Measurements from ENCODE around the gene ABCD3.

Gene ABCD3

DNA sequence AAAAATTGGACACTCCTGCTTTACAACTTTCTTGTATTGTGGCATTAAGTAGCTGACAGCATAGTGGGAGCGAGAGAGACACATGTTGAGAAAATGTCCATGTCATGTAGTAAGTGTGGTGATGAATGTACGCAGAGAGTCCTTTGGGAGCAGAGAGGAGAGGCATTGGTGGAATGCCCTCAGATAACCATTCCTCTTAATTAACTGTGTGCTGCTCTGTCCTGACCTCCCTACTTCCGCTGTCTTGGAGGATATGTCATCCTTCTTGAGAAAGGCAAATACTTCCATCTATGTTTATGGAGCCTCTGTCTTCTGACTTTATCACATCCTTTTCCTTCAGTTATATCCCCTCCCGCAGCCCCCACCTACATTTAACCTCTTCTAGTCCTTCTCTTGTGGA lies 85.0 kb downstream of the ABCD3 start:
- peaks cover 43% of the 10 kb centered on the region; the same call in 1 of the 2 replicates for H3K36me3 ChIP-seq (ENCODE audit: insufficient read depth, low read length)
- no peaks in the 10 kb centered on the region for H3K9me3 ChIP-seq (ENCODE audit: insufficient read depth, low read depth, low read length)
- H3K4me3 ChIP-seq (ENCODE audit: low read length, poor library complexity, severe bottlenecking): no peak overlapping the region
- no peaks in the 10 kb centered on the region; the same call in 1 of the 2 replicates for H3F3A ChIP-seq (ENCODE audit: low read depth)
- no peak for TF ChIP-seq EZH2phosphoT487 (IDR thresholded peaks at IDR 0.05; ENCODE audit: borderline replicate concordance)
- TF ChIP-seq, protein P1, sequence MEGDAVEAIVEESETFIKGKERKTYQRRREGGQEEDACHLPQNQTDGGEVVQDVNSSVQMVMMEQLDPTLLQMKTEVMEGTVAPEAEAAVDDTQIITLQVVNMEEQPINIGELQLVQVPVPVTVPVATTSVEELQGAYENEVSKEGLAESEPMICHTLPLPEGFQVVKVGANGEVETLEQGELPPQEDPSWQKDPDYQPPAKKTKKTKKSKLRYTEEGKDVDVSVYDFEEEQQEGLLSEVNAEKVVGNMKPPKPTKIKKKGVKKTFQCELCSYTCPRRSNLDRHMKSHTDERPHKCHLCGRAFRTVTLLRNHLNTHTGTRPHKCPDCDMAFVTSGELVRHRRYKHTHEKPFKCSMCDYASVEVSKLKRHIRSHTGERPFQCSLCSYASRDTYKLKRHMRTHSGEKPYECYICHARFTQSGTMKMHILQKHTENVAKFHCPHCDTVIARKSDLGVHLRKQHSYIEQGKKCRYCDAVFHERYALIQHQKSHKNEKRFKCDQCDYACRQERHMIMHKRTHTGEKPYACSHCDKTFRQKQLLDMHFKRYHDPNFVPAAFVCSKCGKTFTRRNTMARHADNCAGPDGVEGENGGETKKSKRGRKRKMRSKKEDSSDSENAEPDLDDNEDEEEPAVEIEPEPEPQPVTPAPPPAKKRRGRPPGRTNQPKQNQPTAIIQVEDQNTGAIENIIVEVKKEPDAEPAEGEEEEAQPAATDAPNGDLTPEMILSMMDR (conservative IDR thresholded peaks at IDR 0.05; ENCODE audit: low read length): no peak
- no peak overlapping the region for H3K4me2 ChIP-seq (ENCODE audit: low read depth, low read length, poor library complexity, severe bottlenecking)
- H3K9ac ChIP-seq (ENCODE audit: low read depth, low read length, poor library complexity, severe bottlenecking): no peak overlapping the region
- no peaks in the 10 kb centered on the region for H3K9me2 ChIP-seq (replicated peaks; ENCODE audit: low read depth, low read length)
- H3K79me2 ChIP-seq (ENCODE audit: insufficient read depth, low read length): no peaks in the 10 kb centered on the region
- H3K4me1 ChIP-seq (ENCODE audit: insufficient read depth, low read length, poor library complexity, severe bottlenecking): no peaks in the 10 kb centered on the region
- no peak overlapping the region for H2AFZ ChIP-seq (ENCODE audit: low read length)
- no peaks in the 10 kb centered on the region for H4K20me1 ChIP-seq (ENCODE audit: insufficient read depth, low read length, poor library complexity, severe bottlenecking)
- no peaks in the 10 kb centered on the region for H3K27me3 ChIP-seq (ENCODE audit: insufficient read depth, low read length, poor library complexity, severe bottlenecking)

DNA sequence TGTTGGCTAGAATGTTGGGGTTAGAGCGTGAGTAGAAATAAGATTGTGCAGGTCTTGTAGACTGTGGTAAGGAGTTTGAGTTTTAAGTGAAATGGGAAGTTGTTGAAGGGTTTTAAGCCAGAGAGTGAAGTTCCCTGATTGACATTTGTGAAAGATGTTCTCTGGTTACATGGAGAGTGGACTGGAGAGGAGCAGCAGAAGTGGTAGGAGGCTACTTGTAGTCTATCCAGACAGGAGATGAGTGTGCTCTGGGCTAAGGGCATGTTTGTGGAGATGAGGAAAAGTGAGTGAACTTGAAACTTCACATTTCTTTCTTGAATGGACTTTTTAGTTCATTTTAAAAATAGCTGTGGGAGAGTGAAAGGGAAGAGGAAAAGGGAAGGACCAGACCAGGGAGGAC lies 86.4 kb downstream of the ABCD3 start:
- no peak overlapping the region for H3K9ac ChIP-seq (ENCODE audit: low read depth, low read length, poor library complexity, severe bottlenecking)
- H3K4me3 ChIP-seq (ENCODE audit: low read length, poor library complexity, severe bottlenecking): no peak overlapping the region
- no peak for TF ChIP-seq EZH2phosphoT487 (IDR thresholded peaks at IDR 0.05; ENCODE audit: borderline replicate concordance)
- TF ChIP-seq, protein P1 (conservative IDR thresholded peaks at IDR 0.05; ENCODE audit: low read length): no peak
- H3F3A ChIP-seq (ENCODE audit: low read depth): no peaks in the 10 kb centered on the region; the same call in 1 of the 2 replicates
- H3K9me3 ChIP-seq (ENCODE audit: insufficient read depth, low read depth, low read length): no peaks in the 10 kb centered on the region
- no peaks in the 10 kb centered on the region for H3K4me1 ChIP-seq (ENCODE audit: insufficient read depth, low read length, poor library complexity, severe bottlenecking)
- H3K79me2 ChIP-seq (ENCODE audit: insufficient read depth, low read length): no peaks in the 10 kb centered on the region
- H3K4me2 ChIP-seq (ENCODE audit: low read depth, low read length, poor library complexity, severe bottlenecking): no peak overlapping the region
- peaks cover 29% of the 10 kb centered on the region; the same call in 1 of the 2 replicates for H3K36me3 ChIP-seq (ENCODE audit: insufficient read depth, low read length)
- no peaks in the 10 kb centered on the region for H4K20me1 ChIP-seq (ENCODE audit: insufficient read depth, low read length, poor library complexity, severe bottlenecking)
- no peaks in the 10 kb centered on the region for H3K27me3 ChIP-seq (ENCODE audit: insufficient read depth, low read length, poor library complexity, severe bottlenecking)
- no peaks in the 10 kb centered on the region for H3K9me2 ChIP-seq (replicated peaks; ENCODE audit: low read depth, low read length)
- no peak overlapping the region for H2AFZ ChIP-seq (ENCODE audit: low read length)

DNA sequence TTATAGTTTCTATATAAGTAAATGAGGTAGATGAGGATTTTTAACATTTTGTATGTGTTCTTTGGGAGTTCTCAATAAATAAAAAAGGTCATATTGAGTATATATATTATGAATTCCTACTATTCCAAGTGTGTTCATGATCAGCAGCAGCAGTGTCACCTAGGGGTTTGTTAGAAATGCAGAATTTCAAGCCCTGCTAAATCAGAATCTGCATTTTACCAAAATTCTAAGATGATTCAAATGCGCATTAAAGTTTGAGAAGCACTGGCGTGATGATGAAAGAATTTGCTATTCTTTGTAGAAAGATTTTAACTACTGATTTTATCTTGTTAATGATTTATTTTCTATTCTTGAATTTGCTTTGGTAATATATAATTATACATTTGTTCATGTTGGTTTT lies 94.6 kb downstream of the ABCD3 start:
- H3K79me2 ChIP-seq (ENCODE audit: insufficient read depth, low read length): no peaks in the 10 kb centered on the region
- peaks cover 6% of the 10 kb centered on the region; the same call in 1 of the 2 replicates for H3K36me3 ChIP-seq (ENCODE audit: insufficient read depth, low read length)
- H3K9me2 ChIP-seq (replicated peaks; ENCODE audit: low read depth, low read length): no peaks in the 10 kb centered on the region
- H3K27me3 ChIP-seq (ENCODE audit: insufficient read depth, low read length, poor library complexity, severe bottlenecking): no peaks in the 10 kb centered on the region
- H2AFZ ChIP-seq (ENCODE audit: low read length): no peak overlapping the region
- H3K4me3 ChIP-seq (ENCODE audit: low read length, poor library complexity, severe bottlenecking): no peak overlapping the region
- H3K9me3 ChIP-seq (ENCODE audit: insufficient read depth, low read depth, low read length): no peaks in the 10 kb centered on the region
- H3K4me2 ChIP-seq (ENCODE audit: low read depth, low read length, poor library complexity, severe bottlenecking): no peak overlapping the region
- TF ChIP-seq, protein P1 (conservative IDR thresholded peaks at IDR 0.05; ENCODE audit: low read length): no peak
- TF ChIP-seq EZH2phosphoT487 (IDR thresholded peaks at IDR 0.05; ENCODE audit: borderline replicate concordance): no peak
- no peaks in the 10 kb centered on the region for H3F3A ChIP-seq (ENCODE audit: low read depth)
- peaks cover 9% of the 10 kb centered on the region for H3K4me1 ChIP-seq (ENCODE audit: insufficient read depth, low read length, poor library complexity, severe bottlenecking)
- no peaks in the 10 kb centered on the region for H4K20me1 ChIP-seq (ENCODE audit: insufficient read depth, low read length, poor library complexity, severe bottlenecking)
- no peak overlapping the region for H3K9ac ChIP-seq (ENCODE audit: low read depth, low read length, poor library complexity, severe bottlenecking)
